Esophagus mucosa (tissue), 1 donor: ENCODE measurements around the gene EMILIN2. TPM values are rescaled to one million over a fixed set of nuclear protein-coding genes. Genes with fewer than 3 reads are reported as not detected.

Source experiments
- ATAC-seq: fragments of 200-7000 bp; cut with Tn5 transposase; one replicate; pipeline ENCODE4 v1.9.1; 2020
- total RNA-seq: library from RNA; stranded (reverse); gene quantifications from one replicate; pipeline ENCODE4 v1.2.4, GENCODE V29; 2023
- donor health status: DM: yes; HTN: yes; CAD: no.

EMILIN2 gene
- total RNA-seq, 1 donor from 2014 or later = 1.4 TPM

GRCh38 chr18:2916184-2916583 lies 69.4 kb downstream of the EMILIN2 start:
- no peak for ATAC-seq

- ATAC-seq = no peak
Measured at GRCh38 chr18:2917259-2918047, 70.6 kb downstream of the EMILIN2 start.

- no peak for ATAC-seq
Measured at GRCh38 chr18:2918761-2919550, 72.2 kb downstream of the EMILIN2 start.

- no peak for ATAC-seq
Measured at GRCh38 chr18:2919600-2919999, 72.8 kb downstream of the EMILIN2 start.

- ATAC-seq = no peak
Measured at GRCh38 chr18:2920027-2920426, 73.2 kb downstream of the EMILIN2 start.

- no peak for ATAC-seq
Measured at GRCh38 chr18:2920546-2921343, 73.9 kb downstream of the EMILIN2 start.

- ATAC-seq = no peak
Measured at GRCh38 chr18:2921778-2922177, 75.0 kb downstream of the EMILIN2 start.

GRCh38 chr18:2923464-2923863 lies 76.7 kb downstream of the EMILIN2 start:
- ATAC-seq = no peak

- no peak for ATAC-seq
Measured at GRCh38 chr18:2924920-2925319, 78.1 kb downstream of the EMILIN2 start.

- no peak for ATAC-seq
Measured at GRCh38 chr18:2926528-2926927, 79.7 kb downstream of the EMILIN2 start.

DNA sequence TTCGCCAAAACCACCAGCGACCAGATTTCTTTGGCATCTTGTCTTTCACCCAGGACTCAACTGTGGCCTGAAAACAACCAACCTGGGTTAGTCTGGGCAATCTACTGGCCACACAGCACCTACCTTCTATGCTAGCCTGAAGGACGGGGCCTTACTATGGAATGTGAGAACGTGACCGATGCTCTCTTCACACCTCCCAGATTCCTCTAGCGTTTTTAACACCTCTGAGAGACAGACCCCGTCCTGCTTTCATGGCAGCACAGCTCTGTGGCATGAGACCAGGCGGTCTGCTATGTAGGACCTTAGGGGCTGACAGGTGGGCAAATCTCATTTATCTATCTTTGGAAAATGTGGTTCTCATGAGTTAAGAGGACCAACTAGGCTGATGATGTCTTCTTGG lies 80.9 kb downstream of the EMILIN2 start:
- no peak for ATAC-seq

- ATAC-seq = peak; percentile 37
Measured at GRCh38 chr18:2932247-2933181, 85.7 kb downstream of the EMILIN2 start.

DNA sequence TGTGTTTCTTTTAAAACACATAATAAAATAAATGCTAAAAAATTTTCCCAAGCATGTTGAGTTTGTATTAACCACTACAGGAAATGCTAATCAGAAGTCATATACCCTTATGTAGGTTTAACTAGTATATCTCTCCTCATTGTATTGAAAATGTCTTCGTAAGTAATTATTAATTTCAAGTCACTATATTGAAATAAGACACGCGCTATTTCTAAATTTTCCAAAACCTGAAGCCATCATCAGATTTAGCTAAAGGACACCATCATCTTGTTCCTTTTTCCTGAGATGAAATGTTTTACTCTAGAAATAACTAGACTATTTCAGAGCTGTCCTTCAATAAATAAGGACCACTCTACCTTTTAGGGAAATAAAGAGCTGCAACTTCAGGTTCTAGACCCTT lies 87.2 kb downstream of the EMILIN2 start:
- no peak for ATAC-seq

DNA sequence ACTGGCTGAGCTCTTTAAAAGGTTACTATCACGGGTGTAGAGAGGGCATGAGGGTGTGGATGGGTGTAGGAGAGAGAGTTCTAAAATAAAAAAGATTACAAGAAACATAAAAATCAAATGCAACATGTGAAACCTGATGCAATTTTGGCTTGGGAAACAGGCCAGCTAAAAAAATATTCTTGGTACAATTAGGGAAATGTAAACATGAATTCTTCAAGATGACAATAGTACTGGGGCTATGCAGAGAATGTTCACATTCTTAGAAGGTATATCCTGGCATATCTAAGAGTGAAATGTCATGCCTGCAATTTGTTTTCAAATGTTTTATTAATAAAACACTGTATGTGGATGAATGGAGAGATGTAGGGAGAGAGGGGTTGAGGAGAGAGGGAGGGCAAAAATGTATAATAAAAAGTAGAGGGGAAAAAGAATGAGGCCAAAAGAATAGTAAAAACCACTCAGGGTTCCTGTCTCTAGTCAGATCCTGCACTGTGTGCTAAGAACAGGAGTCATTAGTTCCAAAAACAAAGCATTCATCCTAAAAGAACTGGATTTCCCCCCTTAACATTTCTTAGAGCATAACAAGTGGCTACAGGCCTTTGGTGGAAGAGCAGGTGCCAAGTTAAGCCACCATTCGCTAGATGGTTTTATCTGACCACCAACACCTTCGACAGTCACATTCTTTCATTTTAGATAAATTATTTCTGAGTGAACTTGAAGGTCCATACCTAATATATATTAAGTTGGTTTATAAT lies 88.8 kb downstream of the EMILIN2 start:
- ATAC-seq = no peak

DNA sequence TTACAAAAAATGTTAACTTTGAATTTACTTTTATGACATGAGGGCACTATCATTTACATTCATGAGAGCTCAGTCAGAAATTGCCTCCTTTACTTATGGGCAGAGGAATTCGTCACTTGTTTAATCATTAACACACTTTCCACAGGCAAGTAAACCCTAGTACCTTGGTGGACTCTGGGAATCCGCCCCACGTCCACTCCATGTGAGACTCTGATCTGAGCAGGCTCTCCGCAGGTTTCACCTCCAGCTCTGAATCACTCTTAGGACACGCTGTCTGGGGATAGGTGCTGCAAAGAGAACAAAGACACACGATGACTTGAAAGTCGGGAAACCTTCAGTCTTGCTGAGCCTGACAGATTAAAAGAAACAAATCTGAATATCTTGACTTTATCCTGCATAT lies 92.5 kb downstream of the EMILIN2 start:
- ATAC-seq = no peak

GRCh38 chr18:2948038-2948437 lies 101.2 kb downstream of the EMILIN2 start:
- ATAC-seq = peak; percentile 86

DNA sequence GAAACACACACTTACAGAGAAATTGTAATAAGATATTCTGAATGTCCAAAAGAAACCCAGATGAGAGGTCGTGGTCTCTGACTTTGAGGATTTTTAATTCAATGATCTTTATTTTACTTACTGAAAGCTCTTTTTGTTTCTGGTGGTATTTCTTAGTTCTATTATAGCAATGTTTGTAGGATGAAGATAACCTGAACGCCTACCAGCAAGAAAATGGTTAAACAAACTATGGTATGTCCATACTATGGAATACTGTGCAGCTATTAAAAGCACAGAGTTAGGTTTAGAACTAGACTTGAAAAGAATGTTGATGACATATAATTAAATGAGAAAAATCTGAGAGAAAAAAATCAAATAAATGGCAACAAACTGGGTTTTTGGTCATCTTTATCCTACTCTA lies 105.8 kb downstream of the EMILIN2 start:
- ATAC-seq = no peak

DNA sequence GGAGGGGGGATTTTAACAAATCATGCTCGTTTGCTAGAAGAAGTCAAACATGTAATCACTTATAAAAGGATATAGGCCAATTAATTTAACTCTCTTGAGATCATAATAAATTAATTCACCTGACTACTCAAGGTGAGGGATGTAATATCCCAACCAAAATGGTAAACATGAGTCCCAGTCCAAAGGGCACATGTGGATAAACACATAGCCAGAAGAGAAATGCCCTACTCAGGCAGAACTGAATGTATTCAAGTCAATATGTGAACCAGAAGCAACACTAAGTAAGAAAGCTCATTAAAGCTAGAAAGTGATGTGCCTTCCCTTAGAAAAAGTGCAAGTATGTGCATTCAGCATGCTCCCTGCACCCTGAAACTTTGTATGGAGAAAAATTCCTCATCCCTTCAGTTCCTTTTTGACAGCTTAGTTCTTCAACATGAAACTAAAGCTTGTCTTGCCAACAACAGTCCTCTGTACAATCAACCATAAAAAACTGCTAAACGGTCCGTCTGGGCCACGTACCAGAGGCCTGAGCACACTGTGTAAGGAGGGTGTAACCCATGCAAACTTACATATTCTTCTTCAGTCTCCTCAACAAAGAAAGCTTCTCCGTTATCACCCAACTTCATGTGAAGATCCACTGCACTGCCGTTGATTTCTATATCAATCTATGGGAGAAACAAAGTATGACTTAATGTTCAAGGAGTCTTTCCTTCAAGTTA lies 107.3 kb downstream of the EMILIN2 start:
- ATAC-seq = no peak

DNA sequence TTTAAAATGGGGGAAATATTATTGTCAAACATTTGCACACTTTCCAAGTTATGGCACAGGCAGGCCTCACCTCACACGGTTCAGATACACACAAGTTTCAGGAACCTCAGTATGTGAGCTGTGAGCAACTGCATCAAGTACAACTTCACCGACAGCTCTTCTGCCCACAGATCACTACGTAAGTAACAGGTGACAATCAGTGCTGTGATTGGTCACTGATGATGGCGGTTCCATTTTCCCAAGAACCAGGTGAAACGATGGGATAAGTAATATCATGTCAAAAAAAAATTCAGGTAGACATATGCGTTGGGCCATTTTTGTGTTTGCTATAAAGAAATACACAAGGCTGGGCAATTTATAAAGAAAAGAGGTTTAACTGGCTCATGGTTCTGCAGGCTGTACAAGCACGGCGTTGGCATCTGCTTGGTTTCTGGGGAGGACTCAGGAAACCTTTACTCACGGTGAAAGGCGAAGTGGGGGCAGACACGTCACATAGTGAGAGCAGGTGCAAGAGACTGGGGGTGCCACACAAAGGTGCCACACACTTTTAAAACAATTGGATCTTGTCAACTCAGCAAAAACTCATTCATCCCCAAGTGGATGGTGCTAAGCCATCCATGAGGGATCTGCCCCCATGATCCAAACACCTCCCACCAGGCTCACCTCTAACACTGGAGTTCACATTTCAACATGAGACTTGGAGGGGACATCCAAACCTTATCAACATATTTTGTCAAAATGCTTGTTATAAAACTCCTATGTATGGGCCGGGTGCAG lies 108.3 kb downstream of the EMILIN2 start:
- ATAC-seq = no peak

DNA sequence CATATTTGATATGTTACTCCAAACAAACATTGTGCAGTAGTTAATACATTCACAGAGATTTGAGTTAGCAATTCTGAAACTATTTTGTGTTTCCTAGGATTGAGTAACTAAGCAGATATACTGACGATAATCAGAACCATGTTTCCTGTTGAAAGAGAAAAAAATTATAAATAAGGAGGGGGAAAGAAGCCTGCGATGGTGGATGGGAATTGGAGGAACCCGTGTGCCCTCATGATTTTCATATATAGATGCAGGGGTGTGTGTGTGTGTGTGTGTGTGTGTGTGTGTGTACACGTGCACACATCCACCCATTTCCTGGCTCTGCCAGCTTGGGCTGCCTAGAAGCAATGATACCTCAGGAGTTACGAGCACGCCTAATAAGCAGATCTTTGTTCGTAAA lies 109.2 kb downstream of the EMILIN2 start:
- no peak for ATAC-seq
